Prostate gland (tissue), 2 donors: ENCODE data around the gene RABGAP1L. TPM values are rescaled to one million over a fixed set of nuclear protein-coding genes. Genes with fewer than 3 reads are reported as not detected.

Experiments used
- DNase-seq: peaks from one replicate; pipeline ENCODE4 v3.0.0-alpha.2; 2019; ENCODE audit warnings: low spot score
- H3K27ac ChIP-seq, 2 donors: fragments of 200-600 bp; sonication (generic); 2 replicates each; pipeline ENCODE4 v1.5.1; 2017 to 2019
- H3K27me3 ChIP-seq: fragments of 200-600 bp; sonication (generic); replicated peaks from 2 replicates; pipeline ENCODE4 v1.5.1; 2019; ENCODE audit not compliant: insufficient read depth
- H3K36me3 ChIP-seq, 2 donors: fragments of 200-600 bp; sonication (generic); 1 replicate in 1 of 2; 2 replicates in 1 of 2; pipeline versions ENCODE4 v1.5.1 to v1.8.1; 2017 to 2019
- H3K4me1 ChIP-seq: fragments of 200-600 bp; sonication (generic); replicated peaks from 2 replicates; pipeline ENCODE4 v1.5.1; 2019
- H3K4me3 ChIP-seq, 2 donors: fragments of 200-600 bp; sonication (generic); 2 replicates each; pipeline ENCODE4 v1.5.1; 2017 to 2019
- H3K9me3 ChIP-seq: fragments of 200-600 bp; sonication (generic); 2 replicates; pipeline ENCODE4 v1.5.1; 2017
- CTCF ChIP-seq, 4 experiments: fragments of 200-600 bp in 2 of 4; fragments of 450-650 bp in 2 of 4; sonication (generic) in 2 of 4; IDR thresholded peaks; 1 replicate in 3 of 4; 2 replicates in 1 of 4; pipeline ENCODE4 v1.5.1; 2016 to 2019; ENCODE audit warnings: antibody characterized with exemption in 4 of 4, mild to moderate bottlenecking in 2 of 4, moderate library complexity in 2 of 4
- POLR2A ChIP-seq: fragments of 450-650 bp; IDR thresholded peaks from one replicate; pipeline ENCODE4 v1.6.1; 2016; ENCODE audit warnings: antibody characterized with exemption, mild to moderate bottlenecking
- POLR2AphosphoS5 ChIP-seq: sonication (generic); formaldehyde crosslinking; IDR thresholded peaks from one replicate; pipeline ENCODE4 v1.6.1; 2017; ENCODE audit warnings: antibody characterized with exemption
- WGBS: methylation state at CpG from one replicate; pipeline ENCODE4 v1.1.5; 2018; 5-methylcytosine and 5-hydroxymethylcytosine counted together
- intact Hi-C: fragments of 100-400 bp; cut with DNase I; formaldehyde crosslinking; loops from one replicate; pipeline ENCODE4 v1.14.2; 2022
- total RNA-seq, 2 donors: library from RNA; depleted of rRNA; stranded (reverse); fragments of >200 nt; gene quantifications; one replicate each; pipeline ENCODE4 v1.1.0, GENCODE V29; 2016

The RABGAP1L gene
- total RNA-seq, 2 donors from 2014 or later, result 32.3 to 41.5 TPM

DNA sequence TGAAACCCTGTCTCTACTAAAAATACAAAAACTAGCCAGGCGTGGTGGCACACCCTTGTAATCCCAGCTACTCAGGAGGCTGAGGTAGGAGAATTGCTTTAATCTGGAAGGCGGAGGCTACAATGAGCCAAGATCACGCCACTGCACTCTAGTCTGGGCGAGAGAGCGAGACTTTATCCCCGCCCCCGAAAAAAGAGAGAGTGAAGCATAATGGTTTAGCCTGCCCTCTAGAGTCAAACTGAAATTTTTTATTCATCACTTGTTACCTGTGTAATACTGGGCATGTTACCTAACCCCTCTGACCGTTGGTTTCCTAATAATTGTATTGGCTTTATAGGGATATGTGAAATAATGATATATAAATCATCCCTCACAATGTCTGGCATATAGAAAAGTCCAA is 307.3 kb downstream of the RABGAP1L start:
- no peaks in the 10 kb centered on the region for H3K27me3 ChIP-seq
- H3K36me3 ChIP-seq, result no peaks in the 10 kb centered on the region
- H3K4me3 ChIP-seq, result no peak overlapping the region
- H3K27ac ChIP-seq, result no peak overlapping the region
- 90% methylated on average over 8 of the region's 8 CpGs for WGBS
- DNase-seq, result no peak
- H3K4me1 ChIP-seq, result no peaks in the 10 kb centered on the region
- no peaks in the 10 kb centered on the region for H3K9me3 ChIP-seq
- intact Hi-C loops, result no loop called here
- TF ChIP-seq POLR2AphosphoS5, result no peak
- no peak for TF ChIP-seq CTCF (IDR thresholded peaks at IDR 0.05)
- no peak for TF ChIP-seq POLR2A

DNA sequence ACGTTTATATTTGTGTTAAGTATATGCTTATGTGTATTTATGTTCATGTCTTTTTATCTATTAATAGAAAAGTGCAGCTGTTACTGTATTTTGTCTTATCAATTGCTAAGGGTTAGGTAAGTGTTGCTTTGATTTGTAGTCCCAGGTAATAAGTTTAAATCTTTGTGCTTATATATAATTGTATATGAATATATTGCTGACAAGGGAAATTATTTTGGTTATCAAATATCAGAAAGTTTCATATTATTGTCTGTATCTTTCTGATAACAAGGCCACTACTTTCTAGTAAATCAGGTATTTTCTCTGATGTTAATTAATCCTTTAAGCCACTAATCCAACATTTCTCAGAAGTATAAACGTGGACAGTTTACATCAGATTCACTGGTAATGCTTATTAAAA is 309.7 kb downstream of the RABGAP1L start:
- intact Hi-C loops, result no loop called here
- Histone ChIP-seq H3K27ac (no peak overlapping the region), H3K36me3 (no peaks in the 10 kb centered on the region), H3K9me3 (no peaks in the 10 kb centered on the region), H3K27me3 (no peaks in the 10 kb centered on the region), H3K4me3 (no peak overlapping the region), H3K4me1 (no peaks in the 10 kb centered on the region)
- TF ChIP-seq POLR2A (no peak), POLR2AphosphoS5 (no peak), CTCF (IDR thresholded peaks at IDR 0.05) (no peak)
- 73% methylated on average over 2 of the region's 2 CpGs for WGBS
- DNase-seq, result no peak

GRCh38 chr1:174469687-174470086 is 310.4 kb downstream of the RABGAP1L start:
- TF ChIP-seq CTCF (IDR thresholded peaks at IDR 0.05) (no peak), POLR2A (no peak), POLR2AphosphoS5 (no peak)
- WGBS, result 9% methylated on average over 1 of the region's 1 CpG
- no peak for DNase-seq
- no peaks in the 10 kb centered on the region for H3K36me3 ChIP-seq
- H3K27me3 ChIP-seq, result no peaks in the 10 kb centered on the region
- H3K27ac ChIP-seq, result no peak overlapping the region
- intact Hi-C loops, result no loop called here
- no peaks in the 10 kb centered on the region for H3K4me1 ChIP-seq
- H3K9me3 ChIP-seq, result no peaks in the 10 kb centered on the region
- no peak overlapping the region for H3K4me3 ChIP-seq

DNA sequence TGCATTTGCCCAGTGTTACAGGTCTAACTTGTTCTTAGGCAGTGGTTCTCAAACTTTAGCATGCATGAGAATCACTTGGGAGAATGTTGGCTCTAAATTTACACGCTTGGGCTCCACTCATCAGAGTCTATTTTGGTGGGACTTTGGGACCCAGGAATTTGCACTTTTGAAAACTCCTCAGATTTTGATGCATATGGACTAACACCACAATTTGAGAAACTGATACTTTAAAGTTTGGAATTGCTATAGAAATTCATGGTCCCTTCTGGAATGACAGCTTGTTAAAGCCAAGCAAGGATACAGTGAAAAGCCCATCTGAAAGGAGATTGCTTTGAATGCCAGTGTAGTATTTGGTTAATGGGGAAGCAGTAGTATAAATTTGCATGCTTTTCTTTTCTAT is 320.0 kb downstream of the RABGAP1L start:
- TF ChIP-seq CTCF (IDR thresholded peaks at IDR 0.05), result no peak
- no peak for TF ChIP-seq POLR2A
- TF ChIP-seq POLR2AphosphoS5, result no peak
- intact Hi-C loops, result no loop called here

DNA sequence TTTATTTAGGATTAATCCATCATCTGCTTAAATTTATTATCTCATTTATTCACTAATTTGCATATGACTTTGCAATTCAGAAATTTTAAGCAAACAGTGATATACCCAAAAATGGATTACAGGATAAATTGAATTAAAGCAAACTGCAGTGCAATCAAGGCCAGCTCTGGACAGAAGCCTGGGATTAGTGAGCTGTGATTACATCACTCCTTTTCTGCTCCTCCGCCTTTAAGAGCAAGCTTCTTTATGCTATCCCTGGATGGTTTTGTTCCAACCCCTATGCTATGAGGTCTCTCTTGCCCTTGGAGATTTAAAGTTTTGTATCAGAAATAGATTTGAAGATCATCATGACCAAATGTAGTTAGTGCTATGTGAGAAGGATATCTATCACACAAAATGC is 321.0 kb downstream of the RABGAP1L start:
- Histone ChIP-seq H3K9me3 (no peaks in the 10 kb centered on the region), H3K27ac (no peak overlapping the region), H3K36me3 (no peaks in the 10 kb centered on the region), H3K4me1 (no peaks in the 10 kb centered on the region), H3K27me3 (no peaks in the 10 kb centered on the region), H3K4me3 (no peak overlapping the region)
- intact Hi-C loops, result no loop called here
- TF ChIP-seq POLR2A (no peak), CTCF (IDR thresholded peaks at IDR 0.05) (no peak), POLR2AphosphoS5 (no peak)
- DNase-seq, result no peak
- 83% methylated on average over 1 of the region's 1 CpG for WGBS

More for the DNA sequence above, 320.0 kb downstream of the RABGAP1L start:
- H3K4me1 ChIP-seq, result no peaks in the 10 kb centered on the region
- no peak overlapping the region for H3K27ac ChIP-seq
- no peaks in the 10 kb centered on the region for H3K27me3 ChIP-seq
- no peaks in the 10 kb centered on the region for H3K9me3 ChIP-seq
- no peaks in the 10 kb centered on the region for H3K36me3 ChIP-seq
- WGBS, result 96% methylated on average over 1 of the region's 1 CpG
- H3K4me3 ChIP-seq, result no peak overlapping the region
- DNase-seq, result no peak
